K562 (cell line): ENCODE measurements around the gene SORCS2. TPM values are rescaled to one million over a fixed set of nuclear protein-coding genes. Genes with fewer than 3 reads are reported as not detected.

Source experiments
- BCLAF1 ChIP-seq, 2 experiments: fragments of 450-650 bp in 1 of 2; IDR thresholded peaks; 2 replicates each; pipeline ENCODE4 v1.6.1; 2011 to 2017; ENCODE audit warnings: low read depth in 2 of 2, antibody characterized with exemption in 1 of 2, borderline replicate concordance in 1 of 2, low read length in 1 of 2, mild to moderate bottlenecking in 1 of 2, mixed read lengths in 1 of 2; ENCODE audit not compliant: control insufficient read depth in 1 of 2
- CBX5 ChIP-seq: IDR thresholded peaks from 2 replicates; pipeline ENCODE4 v1.6.1; 2014; ENCODE audit warnings: low read depth, borderline replicate concordance
- CC2D1A ChIP-seq: fragments of 450-650 bp; IDR thresholded peaks from 2 replicates; pipeline ENCODE4 v1.6.1; 2017; ENCODE audit warnings: mild to moderate bottlenecking
- COPS2 ChIP-seq: fragments of 450-650 bp; conservative IDR thresholded peaks from 2 replicates; pipeline ENCODE4 v1.6.1; 2016; ENCODE audit warnings: mild to moderate bottlenecking, moderate library complexity
- EP400 ChIP-seq: fragments of 450-650 bp; IDR thresholded peaks from 2 replicates; pipeline ENCODE4 v1.6.1; 2017; ENCODE audit warnings: antibody characterized with exemption, mild to moderate bottlenecking, moderate library complexity
- KDM1A ChIP-seq, 2 experiments: fragments of 450-650 bp; IDR thresholded peaks; 2 replicates each; pipeline ENCODE4 v1.6.1; 2016; ENCODE audit warnings: mild to moderate bottlenecking in 2 of 2
- polyA plus RNA-seq, 8 experiments: library from polyadenylated mRNA; depleted of rRNA in 4 of 8; stranded (reverse) in 5 of 8; unstranded in 3 of 8; fragments of >200 nt; fragmentation: Nextera tagmentation in 2 of 8; fragmentation: Illumina TruSeq in 1 of 8; extraction: Ambion mirVana in 2 of 8; extraction: Trizol in 1 of 8; gene quantifications; 2 replicates each; pipeline versions ENCODE4 v1.2.1 to v1.2.3, GENCODE V29; 2011 to 2014; ENCODE audit warnings: inconsistent platforms in 1 of 8, missing spikeins in 1 of 8
- total RNA-seq, 7 experiments: library from RNA; depleted of rRNA in 6 of 7; stranded (reverse); fragments of >200 nt in 6 of 7; fragmentation: Illumina TruSeq in 2 of 7; extraction: Trizol in 2 of 7; gene quantifications; 2 replicates each; pipeline versions ENCODE4 v1.2.1 to v1.2.3, GENCODE V29; 2011 to 2021; ENCODE audit warnings: low replicate concordance in 1 of 7
- TF ChIP-seq, protein P1 (sequence below), 2 experiments: fragments of 450-650 bp; formaldehyde crosslinking in 1 of 2; IDR thresholded peaks; 2 replicates each; pipeline versions ENCODE4 v1.4.0 to v1.6.1; 2014 to 2020; ENCODE audit warnings: mild to moderate bottlenecking in 2 of 2, borderline replicate concordance in 1 of 2, low read depth in 1 of 2
- TF ChIP-seq, protein P2 (sequence below): fragments of 450-650 bp; IDR thresholded peaks from 2 replicates; pipeline ENCODE4 v1.6.1; 2016; ENCODE audit warnings: low read depth

The SORCS2 gene
- total and polyA plus RNA-seq, 9 of the 15 experiments (the other 6 are each of a cell fraction or from before 2014, with no cell fraction given) = not detected

GRCh38 chr4:7157666-7158065 is 34.7 kb upstream of the SORCS2 start (continued):
- TF ChIP-seq, protein P1, sequence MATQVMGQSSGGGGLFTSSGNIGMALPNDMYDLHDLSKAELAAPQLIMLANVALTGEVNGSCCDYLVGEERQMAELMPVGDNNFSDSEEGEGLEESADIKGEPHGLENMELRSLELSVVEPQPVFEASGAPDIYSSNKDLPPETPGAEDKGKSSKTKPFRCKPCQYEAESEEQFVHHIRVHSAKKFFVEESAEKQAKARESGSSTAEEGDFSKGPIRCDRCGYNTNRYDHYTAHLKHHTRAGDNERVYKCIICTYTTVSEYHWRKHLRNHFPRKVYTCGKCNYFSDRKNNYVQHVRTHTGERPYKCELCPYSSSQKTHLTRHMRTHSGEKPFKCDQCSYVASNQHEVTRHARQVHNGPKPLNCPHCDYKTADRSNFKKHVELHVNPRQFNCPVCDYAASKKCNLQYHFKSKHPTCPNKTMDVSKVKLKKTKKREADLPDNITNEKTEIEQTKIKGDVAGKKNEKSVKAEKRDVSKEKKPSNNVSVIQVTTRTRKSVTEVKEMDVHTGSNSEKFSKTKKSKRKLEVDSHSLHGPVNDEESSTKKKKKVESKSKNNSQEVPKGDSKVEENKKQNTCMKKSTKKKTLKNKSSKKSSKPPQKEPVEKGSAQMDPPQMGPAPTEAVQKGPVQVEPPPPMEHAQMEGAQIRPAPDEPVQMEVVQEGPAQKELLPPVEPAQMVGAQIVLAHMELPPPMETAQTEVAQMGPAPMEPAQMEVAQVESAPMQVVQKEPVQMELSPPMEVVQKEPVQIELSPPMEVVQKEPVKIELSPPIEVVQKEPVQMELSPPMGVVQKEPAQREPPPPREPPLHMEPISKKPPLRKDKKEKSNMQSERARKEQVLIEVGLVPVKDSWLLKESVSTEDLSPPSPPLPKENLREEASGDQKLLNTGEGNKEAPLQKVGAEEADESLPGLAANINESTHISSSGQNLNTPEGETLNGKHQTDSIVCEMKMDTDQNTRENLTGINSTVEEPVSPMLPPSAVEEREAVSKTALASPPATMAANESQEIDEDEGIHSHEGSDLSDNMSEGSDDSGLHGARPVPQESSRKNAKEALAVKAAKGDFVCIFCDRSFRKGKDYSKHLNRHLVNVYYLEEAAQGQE (IDR thresholded peaks at IDR 0.05; ENCODE audit: borderline replicate concordance) = no peak
- TF ChIP-seq, protein P1 (CRISPR knock-in tag; IDR thresholded peaks at IDR 0.05; ENCODE audit: low read depth) = no peak
- TF ChIP-seq CBX5 (no peak), KDM1A (IDR thresholded peaks at IDR 0.05) (no peak), BCLAF1 (IDR thresholded peaks at IDR 0.05; ENCODE audit: borderline replicate concordance in 1 of 2, control insufficient read depth in 1 of 2, low read depth in 2 of 2, low read length in 1 of 2) (no peak), EP400 (no peak), COPS2 (no peak), CC2D1A (no peak)
- TF ChIP-seq, protein P2, sequence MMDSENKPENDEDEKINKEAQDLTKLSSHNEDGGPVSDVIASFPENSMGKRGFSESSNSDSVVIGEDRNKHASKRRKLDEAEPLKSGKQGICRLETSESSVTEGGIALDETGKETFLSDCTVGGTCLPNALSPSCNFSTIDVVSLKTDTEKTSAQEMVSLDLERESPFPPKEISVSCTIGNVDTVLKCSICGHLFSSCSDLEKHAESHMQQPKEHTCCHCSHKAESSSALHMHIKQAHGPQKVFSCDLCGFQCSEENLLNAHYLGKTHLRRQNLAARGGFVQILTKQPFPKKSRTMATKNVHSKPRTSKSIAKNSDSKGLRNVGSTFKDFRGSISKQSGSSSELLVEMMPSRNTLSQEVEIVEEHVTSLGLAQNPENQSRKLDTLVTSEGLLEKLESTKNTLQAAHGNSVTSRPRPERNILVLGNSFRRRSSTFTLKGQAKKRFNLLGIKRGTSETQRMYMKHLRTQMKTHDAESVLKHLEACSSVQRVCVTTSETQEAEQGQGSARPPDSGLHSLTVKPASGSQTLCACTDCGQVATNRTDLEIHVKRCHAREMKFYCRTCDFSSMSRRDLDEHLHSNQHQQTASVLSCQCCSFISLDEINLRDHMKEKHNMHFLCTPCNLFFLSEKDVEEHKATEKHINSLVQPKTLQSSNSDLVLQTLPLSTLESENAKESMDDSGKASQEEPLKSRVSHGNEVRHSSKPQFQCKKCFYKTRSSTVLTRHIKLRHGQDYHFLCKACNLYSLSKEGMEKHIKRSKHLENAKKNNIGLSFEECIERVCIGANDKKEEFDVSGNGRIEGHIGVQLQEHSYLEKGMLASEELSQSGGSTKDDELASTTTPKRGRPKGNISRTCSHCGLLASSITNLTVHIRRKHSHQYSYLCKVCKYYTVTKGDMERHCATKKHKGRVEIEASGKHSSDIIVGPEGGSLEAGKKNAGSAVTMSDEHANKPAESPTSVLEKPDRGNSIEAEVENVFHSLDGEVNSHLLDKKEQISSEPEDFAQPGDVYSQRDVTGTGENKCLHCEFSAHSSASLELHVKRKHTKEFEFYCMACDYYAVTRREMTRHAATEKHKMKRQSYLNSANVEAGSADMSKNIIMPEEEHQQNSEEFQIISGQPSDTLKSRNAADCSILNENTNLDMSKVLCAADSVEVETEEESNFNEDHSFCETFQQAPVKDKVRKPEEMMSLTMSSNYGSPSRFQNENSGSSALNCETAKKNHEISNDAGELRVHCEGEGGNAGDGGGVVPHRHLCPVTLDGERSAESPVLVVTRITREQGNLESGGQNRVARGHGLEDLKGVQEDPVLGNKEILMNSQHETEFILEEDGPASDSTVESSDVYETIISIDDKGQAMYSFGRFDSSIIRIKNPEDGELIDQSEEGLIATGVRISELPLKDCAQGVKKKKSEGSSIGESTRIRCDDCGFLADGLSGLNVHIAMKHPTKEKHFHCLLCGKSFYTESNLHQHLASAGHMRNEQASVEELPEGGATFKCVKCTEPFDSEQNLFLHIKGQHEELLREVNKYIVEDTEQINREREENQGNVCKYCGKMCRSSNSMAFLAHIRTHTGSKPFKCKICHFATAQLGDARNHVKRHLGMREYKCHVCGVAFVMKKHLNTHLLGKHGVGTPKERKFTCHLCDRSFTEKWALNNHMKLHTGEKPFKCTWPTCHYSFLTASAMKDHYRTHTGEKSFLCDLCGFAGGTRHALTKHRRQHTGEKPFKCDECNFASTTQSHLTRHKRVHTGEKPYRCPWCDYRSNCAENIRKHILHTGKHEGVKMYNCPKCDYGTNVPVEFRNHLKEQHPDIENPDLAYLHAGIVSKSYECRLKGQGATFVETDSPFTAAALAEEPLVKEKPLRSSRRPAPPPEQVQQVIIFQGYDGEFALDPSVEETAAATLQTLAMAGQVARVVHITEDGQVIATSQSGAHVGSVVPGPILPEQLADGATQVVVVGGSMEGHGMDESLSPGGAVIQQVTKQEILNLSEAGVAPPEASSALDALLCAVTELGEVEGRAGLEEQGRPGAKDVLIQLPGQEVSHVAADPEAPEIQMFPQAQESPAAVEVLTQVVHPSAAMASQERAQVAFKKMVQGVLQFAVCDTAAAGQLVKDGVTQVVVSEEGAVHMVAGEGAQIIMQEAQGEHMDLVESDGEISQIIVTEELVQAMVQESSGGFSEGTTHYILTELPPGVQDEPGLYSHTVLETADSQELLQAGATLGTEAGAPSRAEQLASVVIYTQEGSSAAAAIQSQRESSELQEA = no peak
